SKM-1 (cell line): ENCODE data around the gene JPH4.

Source experiments
- DNase-seq: peaks from one replicate; lab custom pipeline; 2025; ENCODE audit not compliant: unreplicated experiment; lab: John Stamatoyannopoulos, UW

Gene JPH4

DNA sequence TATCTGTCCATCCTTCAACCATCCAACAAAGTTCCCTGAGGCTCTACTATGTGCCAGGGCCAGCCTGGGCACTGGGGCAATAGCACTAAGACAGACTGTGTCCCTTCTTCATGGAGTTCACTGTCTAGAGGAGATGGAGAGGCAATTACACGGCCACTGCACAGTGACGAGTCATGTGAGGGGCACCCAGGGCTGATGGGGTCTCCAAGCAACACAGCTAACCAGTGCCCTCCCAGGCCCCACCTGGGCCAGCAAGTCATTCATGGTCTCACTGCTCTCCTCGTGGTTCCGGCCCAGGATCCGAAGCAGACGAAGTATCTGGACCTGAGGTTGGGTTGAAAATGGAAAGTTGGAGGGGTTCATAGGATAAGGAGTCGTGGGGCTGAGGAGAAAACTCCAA, 13.7 kb downstream of the JPH4 start:
- DNase-seq: no peak

DNA sequence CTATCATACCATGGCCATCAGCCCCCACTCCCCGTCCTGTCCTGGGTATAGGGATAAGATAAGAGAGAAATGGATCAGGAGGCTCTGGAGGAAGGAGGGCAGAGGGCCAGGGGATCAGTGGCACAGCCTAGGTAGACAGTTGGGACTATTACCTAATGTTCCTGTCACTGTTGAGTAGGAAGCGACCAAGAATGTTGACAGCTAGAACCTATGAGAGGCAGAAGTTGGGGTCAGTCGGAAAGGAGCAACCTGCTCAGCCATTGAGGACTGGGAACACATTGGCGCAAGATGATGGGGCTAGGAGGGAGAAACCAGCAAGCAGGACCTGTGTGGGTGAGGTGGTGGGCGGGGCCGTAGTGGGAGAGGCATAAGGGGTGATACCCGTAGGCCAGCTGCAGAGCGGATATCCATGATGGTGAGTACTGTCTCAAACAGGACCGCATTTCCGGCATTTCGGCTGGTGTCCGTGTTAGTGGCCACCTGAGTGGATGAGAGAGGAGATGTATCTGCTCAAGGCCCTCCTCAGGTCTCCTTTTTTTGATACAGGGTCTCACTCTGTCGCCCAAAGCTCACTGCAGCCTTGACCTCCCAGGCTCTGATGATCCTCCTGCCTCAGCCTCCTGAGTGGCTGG, 14.3 kb downstream of the JPH4 start:
- DNase-seq: no peak

DNA sequence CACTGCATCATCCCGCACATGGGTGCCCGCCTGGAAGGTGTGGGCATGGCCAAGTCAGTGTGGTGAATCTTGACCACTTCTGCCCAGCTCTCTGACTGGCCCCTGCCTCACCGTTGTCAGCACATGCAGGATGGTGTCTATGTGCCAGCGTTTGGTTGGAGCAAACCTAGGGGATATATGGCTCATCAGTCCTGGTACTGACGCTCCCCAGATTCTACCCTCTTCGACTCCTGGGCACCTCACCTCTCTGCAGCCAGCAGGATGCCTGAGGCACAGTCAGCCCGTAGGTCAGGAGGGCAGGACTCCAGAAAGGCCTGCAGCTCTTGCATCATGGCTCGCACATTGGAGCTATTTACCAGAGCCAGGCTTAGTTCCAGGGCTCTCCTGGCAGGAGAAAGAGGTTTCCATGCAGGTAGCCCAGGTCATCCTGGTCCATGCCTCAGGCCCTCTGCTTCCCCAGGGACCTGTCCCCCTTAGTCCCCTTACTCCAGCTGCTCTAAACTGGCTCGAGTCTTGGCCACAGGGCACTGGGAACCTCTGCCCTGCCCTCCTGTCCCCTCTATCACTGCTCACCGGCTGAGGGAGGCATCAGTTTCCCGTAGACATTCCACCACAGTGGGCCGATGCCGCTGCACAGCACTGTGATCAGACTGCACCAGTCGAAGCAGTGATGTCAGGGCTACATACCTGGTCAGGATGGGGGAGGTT, 15.0 kb downstream of the JPH4 start:
- DNase-seq: no peak

DNA sequence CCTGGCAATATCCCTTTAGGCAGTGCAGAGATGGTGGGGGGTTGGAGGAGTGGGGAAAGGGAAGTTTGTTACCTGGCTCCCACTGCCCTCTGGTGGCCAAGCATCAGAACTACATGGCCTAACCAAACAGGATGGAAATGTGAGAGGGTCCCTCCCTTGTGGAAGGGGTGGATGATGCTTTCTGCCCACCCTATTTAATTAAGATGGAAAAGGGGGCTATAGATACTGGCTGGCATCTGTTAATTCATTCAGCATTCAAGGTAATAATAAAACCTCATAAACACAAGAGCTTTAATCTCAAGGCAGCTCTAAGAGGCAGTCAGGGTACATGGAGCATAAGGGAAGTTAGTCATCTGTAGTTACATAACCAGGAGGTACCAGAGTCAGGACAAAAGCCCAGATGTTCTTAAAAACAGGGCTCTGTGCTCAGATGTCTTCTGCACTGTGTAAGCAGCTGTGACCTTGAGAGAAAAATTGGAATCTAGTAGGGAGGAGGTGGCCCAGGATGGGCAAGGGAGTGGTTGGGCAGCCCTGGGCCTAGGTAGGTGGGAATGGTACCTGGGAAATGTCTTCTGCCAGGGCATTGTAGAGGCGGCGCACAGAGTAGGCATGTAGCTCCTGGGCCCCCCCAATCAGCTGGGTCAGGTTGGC, 15.6 kb downstream of the JPH4 start:
- DNase-seq: peak; percentile 2

DNA sequence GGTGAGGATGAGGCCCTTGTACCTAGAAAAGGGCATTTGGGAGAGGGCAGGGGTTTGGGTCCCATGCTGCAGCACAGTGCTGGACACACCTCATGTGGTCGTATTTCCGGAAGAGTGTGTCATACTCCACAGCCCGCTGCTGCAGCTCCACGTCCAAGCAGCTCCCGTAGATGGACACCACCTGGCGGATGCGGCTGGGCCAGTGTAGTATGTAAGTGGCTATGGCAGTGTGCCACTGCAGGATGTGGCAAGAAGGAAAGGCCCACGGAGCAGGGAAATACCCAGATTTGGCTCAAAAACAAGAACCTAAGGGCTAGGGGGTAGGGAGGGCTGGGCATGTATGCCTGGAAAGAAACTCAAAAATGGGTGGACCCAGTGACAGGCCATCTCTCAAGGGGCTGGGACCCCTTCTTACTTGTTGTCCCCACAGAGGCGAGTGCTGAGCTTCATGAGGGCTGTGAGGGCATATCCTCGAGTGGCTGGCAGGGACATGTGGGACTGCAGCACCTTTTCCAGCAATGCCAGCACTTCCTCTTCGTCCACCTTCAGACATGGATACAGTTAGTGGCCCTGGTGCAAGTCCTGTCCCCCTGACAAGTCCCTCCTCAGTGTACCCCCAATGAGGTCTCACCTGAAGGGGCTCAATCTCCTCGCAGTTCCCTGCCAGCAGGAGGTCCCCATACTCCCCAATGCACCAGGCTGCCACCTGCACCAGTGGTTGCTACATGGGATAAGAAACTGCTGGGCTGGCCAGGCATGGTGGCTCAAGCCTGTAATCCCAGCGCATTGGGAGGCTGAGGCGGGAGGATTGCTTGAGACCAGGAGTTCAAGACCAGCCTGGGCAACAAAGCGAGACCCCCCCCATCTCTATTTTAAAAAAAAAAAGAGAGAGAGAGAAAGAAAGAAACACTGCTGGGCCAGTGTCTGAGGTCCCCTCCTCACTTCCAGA, 16.4 kb downstream of the JPH4 start:
- no peak for DNase-seq

DNA sequence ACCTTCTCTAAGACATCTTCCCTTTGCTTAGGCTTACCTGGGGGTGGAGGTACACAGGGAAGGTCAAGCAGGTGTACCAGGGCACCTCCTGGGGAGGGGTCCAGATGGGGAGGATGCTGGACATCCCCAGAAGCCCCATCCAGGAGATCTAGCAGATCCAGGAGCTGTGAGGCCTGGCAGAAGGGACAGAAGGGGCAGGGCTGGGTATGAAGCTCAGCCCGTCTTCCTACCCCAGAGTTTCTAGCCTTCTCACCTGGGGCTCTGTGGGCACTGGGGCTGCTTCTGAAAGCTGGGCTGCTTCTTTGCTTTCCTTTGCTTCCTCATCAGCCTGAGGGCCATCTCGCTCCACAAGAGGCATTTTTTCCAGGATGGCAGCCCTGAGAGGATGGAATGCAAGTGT, 17.3 kb downstream of the JPH4 start:
- no peak for DNase-seq

DNA sequence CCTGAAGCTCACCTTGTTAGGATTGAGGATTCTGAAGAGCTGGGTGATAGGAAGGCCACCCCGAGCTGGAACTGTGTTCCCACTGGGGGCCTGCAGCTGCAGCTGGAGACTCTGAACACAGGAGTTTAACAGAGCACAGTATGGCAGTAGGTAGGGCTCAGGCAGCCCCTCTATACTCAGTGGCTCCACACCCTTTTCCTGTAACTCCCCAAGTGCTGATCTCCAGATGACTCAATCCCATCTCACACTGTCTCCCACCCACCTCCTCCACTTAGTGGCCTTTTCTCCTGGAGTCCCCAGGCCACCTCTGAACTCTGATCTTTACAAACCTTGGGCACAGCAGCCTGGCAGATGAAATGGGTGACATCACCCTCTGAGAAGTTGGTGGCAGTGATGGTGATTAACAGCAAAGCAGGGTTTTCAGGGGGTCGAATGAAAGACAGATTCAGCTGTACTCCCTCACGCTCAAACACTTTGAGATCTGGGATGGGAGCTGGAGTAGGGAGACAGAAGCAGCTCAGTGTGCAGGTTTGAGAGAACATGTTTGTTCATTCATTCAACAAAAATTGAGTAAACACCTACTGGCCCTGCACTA, 18.6 kb downstream of the JPH4 start:
- no peak for DNase-seq

DNA sequence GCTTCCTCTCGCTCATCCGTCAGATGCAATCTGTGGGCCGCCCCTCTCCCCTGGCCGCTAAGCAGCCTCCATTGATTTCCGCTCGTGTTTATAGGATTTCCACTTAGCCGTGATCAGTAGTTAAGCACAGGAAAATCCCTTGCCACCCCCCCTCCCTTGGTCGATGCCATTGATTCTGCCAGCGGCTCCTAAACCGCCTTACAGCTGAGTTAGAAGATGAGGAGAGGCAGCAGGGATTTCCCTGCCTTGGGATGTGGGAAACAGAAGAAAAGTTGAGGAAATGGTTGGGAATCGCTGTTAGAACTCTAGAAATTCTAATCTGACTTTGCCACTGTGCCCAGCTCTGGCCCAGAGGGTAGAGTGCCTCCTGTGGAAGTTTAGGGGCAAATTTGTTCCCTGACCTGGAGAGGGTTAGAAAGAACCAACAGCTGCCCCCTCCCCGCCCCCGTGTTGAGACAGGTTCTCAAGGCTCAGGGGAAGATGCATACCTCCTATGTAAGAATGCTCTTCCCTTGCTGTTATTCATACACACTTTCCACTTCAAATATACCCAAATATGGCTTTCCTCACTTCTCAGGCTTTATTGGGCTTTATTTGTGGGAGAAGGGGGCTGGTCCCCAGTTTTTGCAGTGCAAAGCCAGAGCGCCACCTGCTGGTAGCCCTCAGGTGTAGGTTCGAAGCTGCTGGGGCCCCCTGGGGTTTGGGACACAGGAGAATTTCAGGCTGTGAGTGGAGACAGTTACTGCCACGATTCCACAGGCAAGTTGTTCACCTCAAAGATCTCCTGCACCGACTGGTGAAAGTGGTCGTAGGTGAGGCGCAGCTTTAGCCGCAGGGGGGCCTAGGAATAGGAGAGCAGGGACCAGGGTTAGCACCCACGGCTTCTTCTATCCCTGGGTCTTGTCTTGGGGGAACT, 19.3 kb downstream of the JPH4 start:
- DNase-seq: no peak

DNA sequence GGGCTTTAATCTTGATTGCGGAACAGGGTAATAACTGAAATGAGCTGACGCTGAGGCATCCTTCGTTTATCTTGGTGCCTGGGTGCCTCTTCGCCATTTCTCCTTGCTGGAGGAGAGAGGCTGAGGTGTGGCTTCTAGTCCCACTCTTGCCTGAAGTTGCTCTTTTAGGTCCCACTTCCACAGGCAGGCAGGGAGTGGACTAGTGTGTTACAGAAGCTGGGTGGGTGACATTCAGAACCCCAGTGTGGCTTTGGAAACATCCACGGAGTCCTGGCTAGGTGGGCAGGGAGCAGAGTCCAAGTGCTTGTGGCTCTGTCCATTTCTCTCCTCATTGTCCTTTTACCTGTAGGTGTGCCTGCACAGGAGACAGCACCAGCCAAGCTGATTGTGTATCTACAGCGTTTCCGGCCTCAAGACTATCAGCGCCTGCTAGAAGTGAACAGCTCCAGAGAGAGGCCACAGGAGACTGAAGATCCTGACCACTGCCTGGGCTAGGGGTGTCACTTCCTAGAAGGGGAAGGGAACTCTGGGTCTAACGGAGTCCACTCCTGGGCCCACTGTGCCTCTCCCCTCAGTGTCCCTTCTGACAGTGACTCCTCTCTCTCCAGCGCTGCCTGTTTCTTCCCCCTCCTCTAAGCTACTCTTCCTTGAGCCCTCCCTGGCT, 20.1 kb downstream of the JPH4 start:
- DNase-seq: no peak

DNA sequence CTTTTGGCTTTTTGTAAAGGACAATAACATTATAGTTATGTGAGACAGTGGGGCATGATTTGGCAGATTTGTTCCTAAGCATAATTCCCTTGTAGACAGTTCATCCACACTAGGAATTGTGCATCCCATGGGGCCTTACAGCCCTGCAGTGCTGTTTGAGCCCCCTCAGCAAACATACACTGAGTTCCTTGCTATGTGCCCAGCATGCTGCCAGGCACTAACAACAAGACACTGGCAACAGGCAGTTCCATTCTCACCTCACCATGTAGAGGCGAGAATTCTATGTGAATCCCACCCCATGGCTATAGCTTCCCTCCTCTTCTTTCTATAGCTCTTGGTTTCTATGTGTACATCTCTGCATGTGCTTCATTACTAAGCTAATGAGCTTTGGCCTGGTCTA, 20.6 kb downstream of the JPH4 start:
- no peak for DNase-seq

DNA sequence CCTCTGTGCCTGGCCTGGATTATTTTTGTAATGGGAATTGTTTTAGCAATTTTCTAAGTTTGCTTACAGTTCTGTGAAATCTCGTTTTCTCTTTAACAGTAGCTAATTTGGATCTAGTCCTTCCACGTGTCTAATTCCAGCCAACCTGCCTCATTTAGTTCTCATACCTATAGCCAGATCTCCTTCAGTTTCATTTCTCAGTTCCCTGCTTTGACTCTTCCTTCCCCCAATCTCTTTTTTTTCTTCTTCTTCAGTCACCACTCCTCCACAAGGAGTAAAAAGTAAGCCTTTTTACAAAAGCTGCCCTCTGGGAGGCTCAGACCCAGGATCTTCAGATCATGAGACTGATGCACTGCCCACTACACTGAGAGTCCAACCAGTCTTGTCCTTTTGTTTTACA, 21.1 kb downstream of the JPH4 start:
- no peak for DNase-seq

DNA sequence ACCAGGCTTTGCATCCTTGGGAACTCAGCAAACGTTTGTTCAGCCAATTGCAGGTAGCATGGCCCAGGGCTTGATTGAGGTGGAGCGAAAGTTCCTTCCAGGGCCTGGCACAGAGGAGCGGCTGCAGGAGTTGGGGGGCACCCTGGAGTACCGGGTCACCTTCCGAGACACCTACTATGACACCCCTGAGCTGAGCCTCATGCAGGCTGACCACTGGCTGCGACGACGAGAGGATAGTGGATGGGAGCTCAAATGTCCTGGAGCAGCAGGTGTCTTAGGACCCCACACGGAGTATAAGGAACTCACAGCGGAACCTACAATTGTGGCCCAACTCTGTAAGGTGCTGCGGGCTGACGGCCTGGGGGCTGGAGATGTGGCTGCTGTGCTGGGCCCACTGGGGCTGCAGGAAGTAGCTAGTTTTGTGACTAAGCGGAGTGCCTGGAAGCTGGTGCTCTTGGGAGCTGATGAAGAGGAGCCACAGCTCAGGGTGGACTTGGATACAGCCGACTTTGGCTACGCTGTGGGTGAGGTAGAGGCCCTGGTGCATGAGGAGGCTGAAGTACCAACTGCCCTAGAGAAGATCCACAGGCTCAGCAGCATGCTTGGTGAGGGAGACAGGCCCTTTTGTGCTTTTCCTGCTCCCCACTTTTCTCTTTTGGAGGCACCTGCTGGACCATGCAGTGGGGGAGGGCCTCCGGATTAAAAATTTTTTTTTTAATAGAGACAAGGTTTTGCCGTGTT, 21.7 kb downstream of the JPH4 start:
- DNase-seq: no peak

DNA sequence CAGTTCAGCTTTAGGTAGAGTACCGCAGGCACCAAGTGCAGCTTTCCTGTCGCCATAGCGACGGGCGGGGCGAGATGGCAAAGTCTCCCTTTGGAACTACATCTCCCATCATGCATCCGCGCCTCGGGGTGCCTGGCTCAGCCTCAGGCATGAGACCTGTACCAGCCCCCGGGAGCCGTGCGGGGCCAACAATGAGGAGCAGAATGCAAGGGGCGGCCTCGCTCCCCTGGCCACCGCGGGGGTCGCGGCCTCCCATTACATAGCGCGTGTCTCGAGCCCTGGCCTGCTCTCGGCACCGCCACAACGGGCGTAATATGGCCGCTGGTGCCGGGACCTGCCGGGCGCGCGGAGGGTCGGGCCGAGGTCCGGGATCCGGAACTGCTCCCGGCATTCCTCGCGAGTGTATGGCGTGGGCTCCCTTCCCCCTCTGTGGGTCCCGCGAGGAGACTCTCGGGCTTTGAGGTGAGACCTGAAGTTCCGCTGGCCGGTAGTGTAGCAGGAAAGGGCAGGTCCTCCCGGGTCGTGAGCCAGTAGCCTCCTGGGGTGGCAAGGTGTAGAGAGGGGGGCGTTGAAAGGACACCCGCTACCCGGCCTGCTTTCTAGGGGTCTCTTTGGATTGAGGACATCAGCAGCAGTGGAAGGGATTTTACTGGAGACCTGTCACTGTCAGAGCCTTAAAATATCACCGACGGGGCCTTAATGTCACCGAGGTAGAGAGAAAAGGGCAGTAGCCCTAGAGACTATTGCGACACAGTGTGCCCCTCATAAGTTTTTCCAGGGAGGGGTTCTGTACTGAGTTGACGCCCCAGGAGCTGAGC, 22.5 kb downstream of the JPH4 start, which contains the start of gene THTPA:
Gene THTPA, plus strand, starts transcription at position 390 of the 818 bp plus-strand sequence. CDS start 487 bp downstream, outside the sequence.
- DNase-seq: peak; percentile 13

DNA sequence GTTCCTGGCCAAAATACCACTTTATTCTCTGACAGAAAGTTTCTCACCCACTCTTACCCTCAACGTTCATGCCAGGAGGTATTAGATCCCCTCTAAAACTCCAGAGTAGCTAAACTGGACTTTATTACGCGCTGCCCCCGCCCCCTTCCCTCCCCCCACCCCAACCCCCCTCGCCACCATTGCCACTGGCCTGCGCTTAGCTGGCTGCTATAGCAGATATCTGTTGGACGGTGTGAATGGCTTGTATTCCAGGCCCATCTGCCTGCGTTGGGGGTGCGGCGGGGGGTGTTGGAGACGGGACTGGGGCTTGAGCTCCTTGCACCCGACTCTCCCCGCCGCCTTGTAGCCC, 23.1 kb downstream of the JPH4 start:
- DNase-seq: no peak

DNA sequence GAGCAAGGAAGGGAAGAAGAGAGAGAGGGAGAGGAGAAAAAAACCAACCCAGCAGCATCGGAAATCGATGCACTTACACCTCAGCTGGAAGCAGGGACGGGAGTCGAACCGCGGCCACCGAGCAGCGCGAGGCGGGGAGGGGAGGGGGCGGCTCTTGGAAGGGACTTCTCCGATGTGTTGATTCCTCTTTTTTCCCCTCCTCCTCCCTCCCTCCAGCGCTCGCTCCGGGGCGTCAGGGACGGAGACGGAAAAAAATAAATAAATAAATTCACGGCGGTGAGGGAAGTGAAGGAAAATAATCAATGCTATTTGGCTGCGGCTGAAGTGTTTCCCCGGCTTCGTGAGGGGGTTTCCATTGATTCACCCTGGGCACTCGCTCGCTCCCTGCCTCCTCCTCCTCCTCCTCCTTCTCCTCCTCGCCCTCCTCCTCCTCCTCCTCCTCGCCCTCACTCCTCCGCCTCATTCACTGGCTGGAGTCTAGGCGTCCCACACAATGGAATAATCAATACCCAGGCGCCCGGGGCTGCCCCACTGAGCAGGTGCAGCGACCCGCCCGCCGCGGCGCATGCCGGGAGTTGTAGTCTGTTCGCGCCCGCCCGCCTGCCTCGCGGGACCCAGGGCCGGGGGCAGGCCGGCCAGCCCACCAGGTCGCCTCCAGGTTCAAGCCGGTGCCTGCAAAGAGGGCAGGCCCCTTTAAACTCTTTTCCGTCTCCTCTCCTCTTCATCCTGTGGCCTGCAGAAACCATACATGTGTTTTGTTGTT, 27.1 kb downstream of the JPH4 start, which contains the start of gene ZFHX2:
Gene ZFHX2, minus strand, starts transcription at position 500 of the 763 bp plus-strand sequence. CDS start 16,440 bp downstream, outside the sequence.
- peak; percentile 2 for DNase-seq

DNA sequence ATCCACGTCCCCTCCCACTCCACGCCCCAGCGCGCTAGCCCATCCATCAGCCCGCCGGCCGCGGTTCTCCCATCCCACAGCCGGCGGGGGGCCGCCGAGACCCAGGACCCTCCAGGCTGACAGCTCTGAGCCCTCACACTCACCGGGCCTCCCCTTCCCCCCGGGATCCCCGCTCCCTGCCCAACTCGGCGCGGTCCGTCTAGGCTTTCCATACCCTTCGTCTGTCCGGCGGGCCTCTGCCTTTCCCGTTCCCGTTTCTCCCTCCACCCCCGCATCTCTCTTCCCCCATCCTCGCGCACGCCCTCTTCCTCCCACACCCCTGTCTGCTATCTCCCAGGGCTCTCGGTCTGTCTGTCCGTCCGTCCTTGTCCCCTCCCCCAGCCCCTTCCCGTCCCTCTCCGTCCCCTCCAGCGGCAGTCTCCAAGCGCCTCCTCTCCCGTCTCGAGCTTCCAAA, 27.8 kb downstream of the JPH4 start:
- DNase-seq: no peak
